GM12891 (cell line): Measurements from ENCODE around the gene HOMER3.

Experiments
- DNase-seq: peaks from one replicate; pipeline ENCODE4 v3.0.0; 2011; ENCODE audit warnings: low spot score; ENCODE audit not compliant: insufficient read length
- FAIRE-seq: peaks from 2 replicates; lab custom pipeline; 2011; peaks lifted over from hg19 to GRCh38; lab: Jason Lieb, UNC
- PAX5 ChIP-seq: IDR thresholded peaks from 2 replicates; pipeline ENCODE4 v1.6.1; 2011; ENCODE audit warnings: low read length, moderate library complexity, mild to moderate bottlenecking; ENCODE audit not compliant: insufficient read depth, severe bottlenecking
- POLR2A ChIP-seq: IDR thresholded peaks from 2 replicates; pipeline ENCODE4 v1.6.1; 2011; ENCODE audit warnings: low read depth, low read length, control low read depth
- POLR2AphosphoS5 ChIP-seq: IDR thresholded peaks from 2 replicates; pipeline ENCODE4 v1.6.1; 2011; ENCODE audit warnings: low read depth, low read length, control low read depth
- POU2F2 ChIP-seq: IDR thresholded peaks from 2 replicates; pipeline ENCODE4 v1.6.1; 2011; ENCODE audit warnings: low read depth, mild to moderate bottlenecking, control low read depth, low read length, moderate library complexity
- SPI1 ChIP-seq: IDR thresholded peaks from 2 replicates; pipeline ENCODE4 v1.6.1; 2011; ENCODE audit warnings: low read depth, low read length, control low read depth
- TAF1 ChIP-seq: IDR thresholded peaks from 2 replicates; pipeline ENCODE4 v1.6.1; 2011; ENCODE audit warnings: low read depth, low read length, control low read depth

Gene HOMER3

GRCh38 chr19:18879579-18880373 is 61.2 kb downstream of the HOMER3 start:
- no peak for DNase-seq
- TF ChIP-seq POLR2AphosphoS5 (no peak), PAX5 (no peak), POLR2A (no peak), TAF1 (no peak), POU2F2 (no peak), SPI1 (no peak)
- peak; percentile 57 for FAIRE-seq
